Osteoblast (primary cell): Measurements from ENCODE around the gene ZNF106. TPM values are rescaled to one million over a fixed set of nuclear protein-coding genes. Genes with fewer than 3 reads are reported as not detected.

ENCODE experiments used
- DNase-seq: peaks from one replicate; pipeline ENCODE4 v3.0.0; 2011; ENCODE audit warnings: low spot score, mixed read lengths; ENCODE audit not compliant: insufficient read length; ENCODE audit errors: missing footprints
- H2AFZ ChIP-seq: 2 replicates; pipeline ENCODE4 v1.6.0; 2011; ENCODE audit warnings: mild to moderate bottlenecking, low read length
- H3K27ac ChIP-seq: 2 replicates; pipeline ENCODE4 v1.5.1; 2011; ENCODE audit warnings: mild to moderate bottlenecking, low read depth, low read length, moderate library complexity
- H3K27me3 ChIP-seq: 2 replicates; pipeline ENCODE4 v1.6.0; 2012; ENCODE audit warnings: mild to moderate bottlenecking, control low read depth, inconsistent platforms, low read length, moderate library complexity; ENCODE audit not compliant: insufficient read depth
- H3K36me3 ChIP-seq: 2 replicates; pipeline ENCODE4 v1.5.1; 2011; ENCODE audit warnings: mild to moderate bottlenecking, low read length, control low read depth, moderate library complexity; ENCODE audit not compliant: insufficient read depth
- H3K4me1 ChIP-seq: 2 replicates; pipeline ENCODE4 v1.5.1; 2011; ENCODE audit warnings: mild to moderate bottlenecking, low read length, control low read depth, moderate library complexity; ENCODE audit not compliant: insufficient read depth
- H3K4me2 ChIP-seq: 2 replicates; pipeline ENCODE4 v1.6.0; 2011; ENCODE audit warnings: mild to moderate bottlenecking, low read length; ENCODE audit not compliant: insufficient read depth
- H3K4me3 ChIP-seq: fragments of 200-600 bp; sonication (generic); 3 replicates; pipeline ENCODE4 v1.5.1; 2012; ENCODE audit warnings: mild to moderate bottlenecking, low read length, inconsistent platforms; ENCODE audit not compliant: insufficient read depth
- H3K79me2 ChIP-seq: 2 replicates; pipeline ENCODE4 v1.6.0; 2012; ENCODE audit warnings: mild to moderate bottlenecking, low read length, control low read depth, inconsistent platforms; ENCODE audit not compliant: insufficient read depth
- H3K9me3 ChIP-seq: 2 replicates; pipeline ENCODE4 v1.5.1; 2011; ENCODE audit warnings: low read depth, low read length, control low read depth
- H4K20me1 ChIP-seq: 2 replicates; pipeline ENCODE4 v1.6.0; 2012; ENCODE audit warnings: mild to moderate bottlenecking, low read length, control low read depth; ENCODE audit not compliant: insufficient read depth
- total RNA-seq: library from RNA; depleted of rRNA; stranded (reverse); fragments of >200 nt; gene quantifications from 2 replicates; pipeline ENCODE4 v1.2.3, GENCODE V29; 2012
- TF ChIP-seq, protein P1 (sequence below): IDR thresholded peaks from 2 replicates; pipeline ENCODE4 v1.5.1; 2011; ENCODE audit warnings: mild to moderate bottlenecking, low read depth, low read length, moderate library complexity; ENCODE audit errors: extremely low read depth

The ZNF106 gene
- total RNA-seq, 1 donor: 89.0 TPM

GRCh38 chr15:42483677-42484076 is 7.3 kb downstream of the ZNF106 start:
- TF ChIP-seq, protein P1, sequence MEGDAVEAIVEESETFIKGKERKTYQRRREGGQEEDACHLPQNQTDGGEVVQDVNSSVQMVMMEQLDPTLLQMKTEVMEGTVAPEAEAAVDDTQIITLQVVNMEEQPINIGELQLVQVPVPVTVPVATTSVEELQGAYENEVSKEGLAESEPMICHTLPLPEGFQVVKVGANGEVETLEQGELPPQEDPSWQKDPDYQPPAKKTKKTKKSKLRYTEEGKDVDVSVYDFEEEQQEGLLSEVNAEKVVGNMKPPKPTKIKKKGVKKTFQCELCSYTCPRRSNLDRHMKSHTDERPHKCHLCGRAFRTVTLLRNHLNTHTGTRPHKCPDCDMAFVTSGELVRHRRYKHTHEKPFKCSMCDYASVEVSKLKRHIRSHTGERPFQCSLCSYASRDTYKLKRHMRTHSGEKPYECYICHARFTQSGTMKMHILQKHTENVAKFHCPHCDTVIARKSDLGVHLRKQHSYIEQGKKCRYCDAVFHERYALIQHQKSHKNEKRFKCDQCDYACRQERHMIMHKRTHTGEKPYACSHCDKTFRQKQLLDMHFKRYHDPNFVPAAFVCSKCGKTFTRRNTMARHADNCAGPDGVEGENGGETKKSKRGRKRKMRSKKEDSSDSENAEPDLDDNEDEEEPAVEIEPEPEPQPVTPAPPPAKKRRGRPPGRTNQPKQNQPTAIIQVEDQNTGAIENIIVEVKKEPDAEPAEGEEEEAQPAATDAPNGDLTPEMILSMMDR: no peak
- H4K20me1 ChIP-seq: peaks cover 22% of the 10 kb centered on the region
- no peaks in the 10 kb centered on the region for H3K9me3 ChIP-seq
- H3K27ac ChIP-seq: no peak overlapping the region
- no peak overlapping the region for H3K4me3 ChIP-seq
- no peaks in the 10 kb centered on the region for H3K4me1 ChIP-seq
- peaks cover 82% of the 10 kb centered on the region for H3K79me2 ChIP-seq
- DNase-seq: no peak
- H3K4me2 ChIP-seq: no peak overlapping the region
- no peaks in the 10 kb centered on the region for H3K27me3 ChIP-seq
- no peaks in the 10 kb centered on the region for H3K36me3 ChIP-seq
- no peak overlapping the region for H2AFZ ChIP-seq

DNA sequence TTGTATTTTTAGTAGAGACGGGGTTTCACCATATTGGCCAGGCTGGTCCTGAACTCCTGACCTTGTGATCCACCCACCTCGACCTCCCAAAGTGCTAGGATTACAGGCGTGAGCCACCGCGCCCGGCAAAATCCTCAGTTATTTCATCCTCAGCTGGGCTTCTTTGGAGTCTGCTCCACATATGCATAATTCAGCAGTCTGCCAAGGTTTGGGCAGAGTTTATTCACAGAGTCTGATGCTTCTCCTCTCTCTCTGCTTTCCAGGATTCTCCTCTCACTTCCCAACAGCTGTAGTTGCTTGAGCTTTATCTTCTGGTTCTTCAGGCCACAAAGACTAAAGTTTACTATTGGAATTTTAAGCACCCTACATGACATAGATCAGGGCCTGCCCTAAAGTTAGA is 8.2 kb downstream of the ZNF106 start:
- Histone ChIP-seq H3K4me3 (no peak overlapping the region), H3K27ac (no peak overlapping the region), H3K4me2 (no peak overlapping the region), H3K9me3 (no peaks in the 10 kb centered on the region), H3K36me3 (no peaks in the 10 kb centered on the region), H3K27me3 (no peaks in the 10 kb centered on the region), H2AFZ (no peak overlapping the region), H3K4me1 (no peaks in the 10 kb centered on the region), H4K20me1 (peaks cover 15% of the 10 kb centered on the region), H3K79me2 (peaks cover 74% of the 10 kb centered on the region)
- no peak for DNase-seq
- TF ChIP-seq, protein P1: no peak

DNA sequence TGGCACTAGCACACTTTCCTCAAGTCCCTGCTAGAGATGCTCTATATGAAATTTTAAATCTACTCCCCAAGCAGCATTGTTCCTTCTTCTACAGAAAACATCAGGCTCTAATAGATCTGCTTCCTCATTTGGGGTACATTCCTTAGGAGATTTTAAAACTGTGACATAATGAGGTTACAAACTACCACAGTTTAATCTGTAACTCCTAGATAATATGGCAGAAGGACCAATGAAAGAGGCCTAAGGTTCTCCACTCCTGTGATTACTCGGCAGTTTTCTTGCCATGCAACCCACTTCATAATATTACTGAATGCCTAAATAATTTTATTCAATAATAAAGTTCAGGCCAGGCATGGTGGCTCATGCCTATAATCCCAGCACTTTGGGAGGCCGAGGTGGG is 16.1 kb downstream of the ZNF106 start:
- no peak for DNase-seq
- TF ChIP-seq, protein P1: no peak
- no peaks in the 10 kb centered on the region for H3K9me3 ChIP-seq
- peaks cover 61% of the 10 kb centered on the region for H3K79me2 ChIP-seq
- H3K4me2 ChIP-seq: no peak overlapping the region
- H3K27me3 ChIP-seq: no peaks in the 10 kb centered on the region
- H3K4me1 ChIP-seq: no peaks in the 10 kb centered on the region
- H3K4me3 ChIP-seq: no peak overlapping the region
- H2AFZ ChIP-seq: no peak overlapping the region
- H3K27ac ChIP-seq: no peak overlapping the region
- peaks cover 15% of the 10 kb centered on the region for H3K36me3 ChIP-seq
- H4K20me1 ChIP-seq: peaks cover 19% of the 10 kb centered on the region

DNA sequence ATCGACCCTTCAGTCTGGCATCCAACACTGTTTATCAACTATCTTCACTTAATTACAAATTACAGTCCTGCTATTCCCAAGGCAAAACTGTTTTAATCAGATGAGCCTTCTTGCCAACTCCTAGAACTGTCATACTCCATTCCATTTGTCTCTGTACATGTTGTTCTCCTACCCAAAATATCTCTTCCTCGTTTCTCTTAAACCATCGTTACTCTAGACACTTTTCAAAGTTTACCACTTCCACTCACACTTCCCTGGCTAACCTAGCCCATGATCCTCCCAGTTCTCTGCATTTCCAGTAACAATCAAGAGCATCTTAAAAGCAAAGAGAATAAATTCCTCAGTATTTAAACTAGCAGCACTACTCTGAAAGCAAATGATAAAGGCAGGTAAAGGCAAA is 19.9 kb downstream of the ZNF106 start:
- Histone ChIP-seq H2AFZ (no peak overlapping the region), H3K4me2 (no peak overlapping the region), H4K20me1 (peaks cover 19% of the 10 kb centered on the region), H3K27ac (peak overlapping the region; percentile 0), H3K4me1 (no peaks in the 10 kb centered on the region), H3K9me3 (no peaks in the 10 kb centered on the region), H3K4me3 (no peak overlapping the region), H3K36me3 (peaks cover 17% of the 10 kb centered on the region), H3K27me3 (no peaks in the 10 kb centered on the region), H3K79me2 (peaks cover 53% of the 10 kb centered on the region)
- TF ChIP-seq, protein P1: no peak
- no peak for DNase-seq
